Measurements from ENCODE around the gene HMOX2. TPM values are rescaled to one million over a fixed set of nuclear protein-coding genes. Genes with fewer than 3 reads are reported as not detected.

Gene HMOX2
- total RNA-seq, 1 donor from 2014 or later = 52.8 TPM

GRCh38 chr16:4461250-4462085 lies 14.7 kb upstream of the HMOX2 start:
- Histone ChIP-seq H3K36me3 (peaks cover 0 to 18% of the 10 kb centered on the region in 2 donors), H3K27me3 (no peaks in the 10 kb centered on the region), H3K4me1 (no peaks in the 10 kb centered on the region), H3K27ac (no peak overlapping the region), H3K9me3 (no peaks in the 10 kb centered on the region), H3K4me3 (no peak overlapping the region)
- TF ChIP-seq POLR2AphosphoS5 (IDR thresholded peaks at IDR 0.05; ENCODE audit: insufficient read depth in 1 of 2, low read depth in 1 of 2) = no peak
- TF ChIP-seq POLR2A (IDR thresholded peaks at IDR 0.05) = no peak
- TF ChIP-seq CTCF (IDR thresholded peaks at IDR 0.05) = no peak
- intact Hi-C loops (cut with DNase I) = no loop called here
- DNase-seq (ENCODE audit: extremely low spot score in 2 of 2) = no peak

DNA sequence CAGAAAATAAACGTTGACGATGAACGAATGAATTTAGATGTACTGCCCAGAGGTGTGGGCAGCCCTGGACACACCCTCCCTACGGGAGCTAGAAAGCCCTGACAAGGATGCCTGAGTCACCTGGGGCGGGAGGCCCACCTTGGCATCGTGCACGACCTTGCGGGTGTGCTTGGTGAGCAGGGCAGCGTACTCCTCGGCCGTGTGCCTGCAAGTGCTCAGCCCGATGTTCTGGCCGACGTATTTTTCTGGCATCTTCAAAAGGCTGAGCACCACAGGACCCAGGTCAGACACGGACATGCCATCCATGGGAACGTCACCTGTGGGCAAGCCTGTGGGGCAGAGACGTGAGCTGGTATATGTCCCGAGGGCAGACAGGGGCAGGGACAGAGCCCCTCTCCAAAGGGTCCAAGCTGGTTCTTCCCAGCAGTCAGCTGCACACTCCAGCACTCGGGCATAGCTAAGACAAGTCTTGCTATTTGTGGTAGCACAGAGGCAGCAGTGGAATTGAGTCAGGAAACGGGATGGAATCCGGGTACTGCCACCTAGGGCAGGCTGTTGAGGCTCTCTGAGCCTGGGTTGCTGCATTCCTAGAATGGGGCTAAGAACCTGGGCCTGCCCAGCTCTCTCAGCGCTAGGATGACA lies 12.6 kb upstream of the HMOX2 start:
- H3K9me3 ChIP-seq = no peaks in the 10 kb centered on the region
- intact Hi-C loops (cut with DNase I) = no loop called here
- no peak overlapping the region for H3K27ac ChIP-seq

GRCh38 chr16:4465977-4466779 lies 10.0 kb upstream of the HMOX2 start:
- Histone ChIP-seq H3K27me3 (no peaks in the 10 kb centered on the region), H3K4me1 (no peaks in the 10 kb centered on the region), H3K9me3 (no peaks in the 10 kb centered on the region), H3K4me3 (no peak overlapping the region), H3K36me3 (peaks cover 0 to 26% of the 10 kb centered on the region in 2 donors), H3K27ac (no peak overlapping the region)
- TF ChIP-seq POLR2AphosphoS5 (IDR thresholded peaks at IDR 0.05; ENCODE audit: insufficient read depth in 1 of 2, low read depth in 1 of 2) (peak in 1 of 2 donors; percentile 13), POLR2A (IDR thresholded peaks at IDR 0.05) (no peak)
- intact Hi-C loops (cut with DNase I) = no loop called here
- no peak for DNase-seq (ENCODE audit: extremely low spot score in 2 of 2)

More for the DNA sequence above, 12.6 kb upstream of the HMOX2 start:
- Histone ChIP-seq H3K27me3 (no peaks in the 10 kb centered on the region), H3K4me1 (no peaks in the 10 kb centered on the region), H3K36me3 (peaks cover 0 to 20% of the 10 kb centered on the region in 2 donors), H3K4me3 (no peak overlapping the region)
- TF ChIP-seq CTCF (IDR thresholded peaks at IDR 0.05) = no peak
- TF ChIP-seq POLR2AphosphoS5 (IDR thresholded peaks at IDR 0.05; ENCODE audit: insufficient read depth in 1 of 2, low read depth in 1 of 2) = no peak
- no peak for TF ChIP-seq POLR2A (IDR thresholded peaks at IDR 0.05)
- no peak for DNase-seq (ENCODE audit: extremely low spot score in 2 of 2)

GRCh38 chr16:4467916-4468315 lies 8.3 kb upstream of the HMOX2 start:
- Histone ChIP-seq H3K36me3 (peaks cover 0 to 26% of the 10 kb centered on the region in 2 donors), H3K9me3 (no peaks in the 10 kb centered on the region), H3K27ac (no peak overlapping the region), H3K27me3 (no peaks in the 10 kb centered on the region), H3K4me3 (no peak overlapping the region), H3K4me1 (peaks cover under 1% of the 10 kb centered on the region)
- no peak for TF ChIP-seq POLR2AphosphoS5 (IDR thresholded peaks at IDR 0.05; ENCODE audit: insufficient read depth in 1 of 2, low read depth in 1 of 2)
- no peak for TF ChIP-seq CTCF (IDR thresholded peaks at IDR 0.05)
- TF ChIP-seq POLR2A (IDR thresholded peaks at IDR 0.05) = no peak
- no peak for DNase-seq (ENCODE audit: extremely low spot score in 2 of 2)
- intact Hi-C loops (cut with DNase I) = no loop called here

DNA sequence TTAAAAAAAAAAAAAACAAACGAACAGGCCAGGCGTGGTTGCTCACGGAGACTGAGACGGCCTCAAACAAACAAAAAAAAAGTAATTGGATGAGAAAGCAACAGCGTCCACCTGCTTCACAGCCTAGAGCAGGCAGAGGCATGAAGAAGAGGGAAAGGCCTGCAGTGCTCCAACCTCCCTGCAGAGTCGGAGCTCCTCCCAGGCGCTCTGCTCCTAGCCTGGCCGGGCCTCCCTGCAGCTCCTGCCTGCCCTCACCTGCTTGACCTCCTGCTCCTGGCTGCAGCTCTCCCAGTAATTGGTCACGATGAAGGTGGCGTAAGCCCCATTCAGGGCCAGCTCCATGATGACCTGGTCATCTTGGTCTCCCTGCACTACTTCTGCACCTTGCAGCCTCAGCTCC lies 7.2 kb upstream of the HMOX2 start:
- H3K36me3 ChIP-seq = peaks cover 0 to 26% of the 10 kb centered on the region in 2 donors
- DNase-seq (ENCODE audit: extremely low spot score in 2 of 2) = no peak
- TF ChIP-seq CTCF (IDR thresholded peaks at IDR 0.05) (no peak), POLR2AphosphoS5 (IDR thresholded peaks at IDR 0.05; ENCODE audit: insufficient read depth in 1 of 2, low read depth in 1 of 2) (no peak), POLR2A (IDR thresholded peaks at IDR 0.05) (no peak)
- no peaks in the 10 kb centered on the region for H3K9me3 ChIP-seq
- H3K27me3 ChIP-seq = no peaks in the 10 kb centered on the region
- no peak overlapping the region for H3K4me3 ChIP-seq
- H3K27ac ChIP-seq = no peak overlapping the region
- peaks cover 11% of the 10 kb centered on the region for H3K4me1 ChIP-seq
- intact Hi-C loops (cut with DNase I) = no loop called here

Measured in vagina (tissue), 2 donors.